Stomach (tissue), 4 donors: Measurements from ENCODE around the gene SPATA20.

Experiments used
- CTCF ChIP-seq, 7 experiments: fragments of 450-650 bp in 4 of 7; fragments of 200-600 bp in 3 of 7; sonication (generic) in 3 of 7; IDR thresholded peaks; one replicate each; pipeline ENCODE4 v1.5.1; 2016 to 2019; ENCODE audit warnings: antibody characterized with exemption in 7 of 7, control low read depth in 2 of 7, mild to moderate bottlenecking in 1 of 7
- POLR2A ChIP-seq, 4 donors: fragments of 450-650 bp; IDR thresholded peaks; one replicate each; pipeline ENCODE4 v1.6.1; 2016; ENCODE audit warnings: antibody characterized with exemption in 4 of 4, control low read depth in 2 of 4, mild to moderate bottlenecking in 1 of 4, moderate library complexity in 1 of 4

- TF ChIP-seq CTCF (IDR thresholded peaks at IDR 0.05) (no peak), POLR2A (IDR thresholded peaks at IDR 0.05) (no peak)
Measured at GRCh38 chr17:50589095-50589705, 42.2 kb downstream of the SPATA20 start.
